HEK293 (cell line): ENCODE data around the gene TCF12.

ENCODE experiments used
- ZNF302 ChIP-seq: fragments of 450-650 bp; formaldehyde crosslinking; IDR thresholded peaks from 2 replicates; pipeline ENCODE4 v1.5.1; 2016; ENCODE audit warnings: missing biosample characterization, missing genetic modification characterization, low read depth
- TF ChIP-seq, protein P1 (sequence below): fragments of 450-650 bp; formaldehyde crosslinking; IDR thresholded peaks from 2 replicates; pipeline ENCODE4 v1.5.1; 2016; ENCODE audit warnings: missing biosample characterization, missing genetic modification characterization

DNA sequence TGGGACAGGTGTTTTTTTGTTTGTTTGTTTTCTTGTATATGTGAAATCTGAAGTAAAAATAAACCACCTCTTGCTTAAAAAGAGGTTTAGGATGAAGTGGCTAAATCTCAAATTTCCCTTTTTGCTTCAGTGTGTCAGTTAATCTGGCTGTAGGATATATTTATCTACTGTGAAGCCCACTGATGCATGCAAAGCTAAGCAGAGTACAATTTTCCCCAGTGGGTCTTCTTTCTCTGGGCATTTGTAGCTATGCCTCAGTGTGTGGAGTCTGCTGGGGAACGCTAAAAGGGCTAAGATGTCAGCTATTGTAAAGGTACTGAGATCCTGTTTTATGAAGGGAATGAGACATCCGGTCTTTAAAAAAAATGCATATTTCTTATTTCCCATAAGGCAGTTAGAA lies 190.6 kb downstream of the TCF12 start:
- TF ChIP-seq ZNF302 (tag by site-specific recombination) = no peak
- TF ChIP-seq, protein P1, sequence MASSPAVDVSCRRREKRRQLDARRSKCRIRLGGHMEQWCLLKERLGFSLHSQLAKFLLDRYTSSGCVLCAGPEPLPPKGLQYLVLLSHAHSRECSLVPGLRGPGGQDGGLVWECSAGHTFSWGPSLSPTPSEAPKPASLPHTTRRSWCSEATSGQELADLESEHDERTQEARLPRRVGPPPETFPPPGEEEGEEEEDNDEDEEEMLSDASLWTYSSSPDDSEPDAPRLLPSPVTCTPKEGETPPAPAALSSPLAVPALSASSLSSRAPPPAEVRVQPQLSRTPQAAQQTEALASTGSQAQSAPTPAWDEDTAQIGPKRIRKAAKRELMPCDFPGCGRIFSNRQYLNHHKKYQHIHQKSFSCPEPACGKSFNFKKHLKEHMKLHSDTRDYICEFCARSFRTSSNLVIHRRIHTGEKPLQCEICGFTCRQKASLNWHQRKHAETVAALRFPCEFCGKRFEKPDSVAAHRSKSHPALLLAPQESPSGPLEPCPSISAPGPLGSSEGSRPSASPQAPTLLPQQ = no peak
